OCI-LY1 (cell line): ENCODE measurements around the gene MAP7D1.
"Not testable (repeated sequence)": the region's sequence is repeated elsewhere in the genome, so short reads cannot be mapped to it uniquely, and the experiment has no call there.

ENCODE experiments used
- H2AFZ ChIP-seq: fragments of 200-600 bp; sonication (generic), shearing (Covaris generic); 2 replicates; pipeline ENCODE4 v1.6.0; 2014; ENCODE audit warnings: antibody characterized with exemption, mild to moderate bottlenecking, low read length
- H3F3A ChIP-seq: fragments of 200-600 bp; sonication (generic), shearing (Covaris generic); 2 replicates; pipeline ENCODE4 v1.6.0; 2014; ENCODE audit warnings: mild to moderate bottlenecking, antibody characterized with exemption, low read length, moderate library complexity; ENCODE audit not compliant: insufficient read depth
- H3K27ac ChIP-seq: fragments of 200-600 bp; sonication (generic); 2 replicates; pipeline ENCODE4 v1.5.1; 2014; ENCODE audit warnings: low read length, mixed run types, mild to moderate bottlenecking, low read depth; ENCODE audit not compliant: poor library complexity, severe bottlenecking
- H3K27me3 ChIP-seq: fragments of 200-600 bp; sonication (generic); 2 replicates; pipeline ENCODE4 v1.6.0; 2014; ENCODE audit warnings: antibody characterized with exemption, mild to moderate bottlenecking, low read length, moderate library complexity; ENCODE audit not compliant: insufficient read depth
- H3K36me3 ChIP-seq: fragments of 200-600 bp; sonication (generic); 2 replicates; pipeline ENCODE4 v1.6.1; 2014; ENCODE audit warnings: mild to moderate bottlenecking, antibody characterized with exemption, low read length, moderate library complexity, mixed read lengths; ENCODE audit not compliant: insufficient read depth
- H3K4me1 ChIP-seq: fragments of 200-600 bp; sonication (generic); 2 replicates; pipeline ENCODE4 v1.5.1; 2014; ENCODE audit warnings: mild to moderate bottlenecking, low read length, moderate library complexity; ENCODE audit not compliant: insufficient read depth, severe bottlenecking
- H3K4me2 ChIP-seq: fragments of 200-600 bp; sonication (generic), shearing (Covaris generic); 2 replicates; pipeline ENCODE4 v1.6.1; 2014; ENCODE audit warnings: low read length
- H3K4me3 ChIP-seq: fragments of 200-600 bp; sonication (generic); 2 replicates; pipeline ENCODE4 v1.5.1; 2014; ENCODE audit warnings: low read length, low read depth, mild to moderate bottlenecking, mixed read lengths; ENCODE audit not compliant: poor library complexity, severe bottlenecking
- H3K79me2 ChIP-seq: fragments of 200-600 bp; shearing (Covaris generic); 2 replicates; pipeline ENCODE4 v1.6.1; 2016; ENCODE audit warnings: mixed run types, low read length, mixed read lengths; ENCODE audit not compliant: insufficient read depth
- H3K9ac ChIP-seq: fragments of 200-600 bp; sonication (generic), shearing (Covaris generic); 2 replicates; pipeline ENCODE4 v1.6.1; 2014; ENCODE audit warnings: mild to moderate bottlenecking, low read length, mixed read lengths
- H3K9me2 ChIP-seq: fragments of 200-600 bp; sonication (generic), shearing (Covaris generic); 2 replicates; pipeline ENCODE4 v1.6.1; 2014; ENCODE audit warnings: low read depth, mild to moderate bottlenecking, low read length, mixed read lengths
- H3K9me3 ChIP-seq: fragments of 200-600 bp; shearing (Covaris generic); 2 replicates; pipeline ENCODE4 v1.6.1; 2014; ENCODE audit warnings: low read length, mixed read lengths
- H4K20me1 ChIP-seq: fragments of 200-600 bp; sonication (generic), shearing (Covaris generic); 2 replicates; pipeline ENCODE4 v1.6.0; 2016; ENCODE audit warnings: mild to moderate bottlenecking, low read length; ENCODE audit not compliant: insufficient read depth
- CTCF ChIP-seq: fragments of 200-600 bp; sonication (generic), shearing (Covaris generic); IDR thresholded peaks from 2 replicates; pipeline ENCODE4 v1.5.1; 2017; ENCODE audit warnings: mild to moderate bottlenecking, antibody characterized with exemption, low read length, moderate library complexity, mixed read lengths
- EZH2 ChIP-seq: fragments of 200-600 bp; sonication (generic), shearing (Covaris generic); IDR thresholded peaks from 2 replicates; pipeline ENCODE4 v1.8.0; 2017; ENCODE audit warnings: borderline replicate concordance, mixed run types, mild to moderate bottlenecking, antibody characterized with exemption, low read length, moderate library complexity, mixed read lengths

MAP7D1 gene

GRCh38 chr1:36212782-36213181 is 56.8 kb downstream of the MAP7D1 start:
- H3K4me1 ChIP-seq: peaks cover 27% of the 10 kb centered on the region
- no peak overlapping the region for H3K9ac ChIP-seq
- no peaks in the 10 kb centered on the region for H3F3A ChIP-seq

GRCh38 chr1:36217670-36218069 is 61.7 kb downstream of the MAP7D1 start:
- Histone ChIP-seq H3K79me2 (no peaks in the 10 kb centered on the region), H4K20me1 (no peaks in the 10 kb centered on the region), H3K4me2 (no peak overlapping the region), H3K4me3 (no peak overlapping the region), H3K36me3 (no peaks in the 10 kb centered on the region), H3K9me3 (no peaks in the 10 kb centered on the region), H3K4me1 (peaks cover 7% of the 10 kb centered on the region), H2AFZ (no peak overlapping the region), H3K27ac (no peak overlapping the region), H3F3A (no peaks in the 10 kb centered on the region), H3K27me3 (no peaks in the 10 kb centered on the region), H3K9ac (no peak overlapping the region), H3K9me2 (no peaks in the 10 kb centered on the region)
- TF ChIP-seq EZH2: no peak
- peak; percentile 29; the same call in 1 of the 2 replicates for TF ChIP-seq CTCF

More at GRCh38 chr1:36212782-36213181, 56.8 kb downstream of the MAP7D1 start:
- no peaks in the 10 kb centered on the region for H3K36me3 ChIP-seq
- H2AFZ ChIP-seq: peak overlapping the region; percentile 31; the same call in 1 of the 2 replicates
- H3K4me3 ChIP-seq: no peak overlapping the region
- H3K4me2 ChIP-seq: no peak overlapping the region
- H3K79me2 ChIP-seq: no peaks in the 10 kb centered on the region
- TF ChIP-seq CTCF: no peak
- no peak for TF ChIP-seq EZH2
- H3K9me3 ChIP-seq: no peaks in the 10 kb centered on the region
- H3K9me2 ChIP-seq: no peaks in the 10 kb centered on the region
- H3K27me3 ChIP-seq: no peaks in the 10 kb centered on the region
- H3K27ac ChIP-seq: peak overlapping the region; percentile 7
- no peaks in the 10 kb centered on the region for H4K20me1 ChIP-seq

GRCh38 chr1:36221901-36222300 is 65.9 kb downstream of the MAP7D1 start:
- H4K20me1 ChIP-seq, H3K27me3 ChIP-seq, H2AFZ ChIP-seq, H3K9ac ChIP-seq, H3K27ac ChIP-seq, H3K9me2 ChIP-seq, H3K4me2 ChIP-seq, H3K9me3 ChIP-seq, H3K4me3 ChIP-seq, H3F3A ChIP-seq: not testable (repeated sequence)
- H3K36me3 ChIP-seq: peaks cover 16% of the 10 kb centered on the region
- peaks cover 24% of the 10 kb centered on the region for H3K79me2 ChIP-seq
- peaks cover 25% of the 10 kb centered on the region for H3K4me1 ChIP-seq
